ENCODE results near the gene TRPT1.
A peak's percentile ranks its signal among the peaks of the same experiment; 100 is the strongest.

TRPT1 gene

DNA sequence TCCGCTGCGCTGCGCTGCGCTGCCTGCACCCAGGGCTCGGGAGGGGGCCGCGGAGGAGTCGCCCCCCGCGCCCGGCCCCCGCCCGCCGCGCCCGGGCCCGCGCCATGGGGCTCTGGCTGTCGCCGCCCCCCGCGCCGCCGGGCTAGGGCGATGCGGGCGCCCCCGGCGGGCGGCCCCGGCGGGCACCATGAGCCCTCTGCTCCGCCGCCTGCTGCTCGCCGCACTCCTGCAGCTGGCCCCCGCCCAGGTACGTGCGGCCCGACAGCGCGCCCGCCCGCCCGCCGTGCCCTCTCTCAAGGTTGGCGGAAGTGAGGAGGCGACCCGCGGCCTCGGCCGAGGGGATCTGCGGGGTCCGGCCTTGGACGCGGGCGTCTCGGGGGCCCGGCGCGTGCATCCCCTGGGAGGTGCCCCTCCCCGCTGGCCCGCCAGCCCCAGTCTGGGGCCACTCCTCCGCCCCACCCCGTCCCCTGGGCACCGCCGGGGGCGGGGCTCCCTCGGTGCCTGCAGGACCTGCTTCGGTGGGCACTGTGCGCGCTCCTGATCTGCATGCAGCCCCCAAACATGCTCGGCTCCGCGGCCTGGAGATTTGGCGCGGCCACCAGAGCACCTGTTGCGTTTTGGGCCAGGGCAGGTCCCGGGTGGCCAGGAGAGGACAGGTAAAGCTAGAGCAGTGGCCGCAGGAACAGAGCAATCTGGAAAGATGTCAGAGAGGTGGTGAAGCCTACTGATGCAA, 8.8 kb upstream of the TRPT1 start:
- ATAC-seq, result peak; percentile 41

DNA sequence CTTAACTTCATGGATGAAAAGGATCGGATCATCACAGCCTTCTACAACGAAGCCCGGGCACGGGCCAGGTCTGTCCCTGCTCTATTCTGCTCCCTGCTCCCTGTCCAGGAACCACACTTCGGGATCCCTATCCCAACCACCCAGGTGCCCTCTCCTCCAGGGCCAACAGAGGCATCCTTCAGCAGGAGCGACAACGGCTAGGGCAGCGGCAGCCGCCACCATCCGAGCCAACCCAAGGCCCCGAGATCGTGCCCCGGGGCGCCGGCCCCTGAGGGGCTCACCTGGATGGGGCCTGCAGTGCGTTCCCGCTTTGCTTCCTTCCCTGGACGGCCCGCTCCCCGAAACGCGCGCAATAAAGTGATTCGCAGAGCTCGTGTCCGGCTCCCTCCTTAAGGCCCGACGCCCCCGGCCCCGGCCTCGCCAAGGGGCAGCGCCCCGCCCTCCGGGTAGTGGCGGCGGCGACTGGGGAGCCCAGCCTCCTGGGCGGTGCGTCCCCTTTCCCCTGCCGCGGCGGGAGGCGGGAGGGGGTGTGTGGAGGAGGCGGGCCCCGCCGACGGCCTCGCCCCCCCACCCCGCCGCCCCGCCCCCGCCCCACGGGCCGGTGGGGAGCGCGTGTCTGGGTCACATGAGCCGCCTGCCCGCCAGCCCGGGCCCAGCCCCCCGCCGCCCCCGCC, 8.1 kb upstream of the TRPT1 start, which contains the start of gene VEGFB:
TSS of gene VEGFB (plus strand) at position 672 of the 674 bp plus-strand sequence. CDS start 250 bp downstream, outside the sequence.
- no peak for TF ChIP-seq OSR1 (CRISPR knock-in tag; IDR thresholded peaks at IDR 0.05)
- TF ChIP-seq RARB (CRISPR knock-in tag; IDR thresholded peaks at IDR 0.05), result no peak
- TF ChIP-seq ZFP3 (CRISPR knock-in tag; IDR thresholded peaks at IDR 0.05), result no peak
- TF ChIP-seq BACH2 (CRISPR knock-in tag; IDR thresholded peaks at IDR 0.05; ENCODE audit: borderline replicate concordance), result no peak
- TF ChIP-seq, protein P1, sequence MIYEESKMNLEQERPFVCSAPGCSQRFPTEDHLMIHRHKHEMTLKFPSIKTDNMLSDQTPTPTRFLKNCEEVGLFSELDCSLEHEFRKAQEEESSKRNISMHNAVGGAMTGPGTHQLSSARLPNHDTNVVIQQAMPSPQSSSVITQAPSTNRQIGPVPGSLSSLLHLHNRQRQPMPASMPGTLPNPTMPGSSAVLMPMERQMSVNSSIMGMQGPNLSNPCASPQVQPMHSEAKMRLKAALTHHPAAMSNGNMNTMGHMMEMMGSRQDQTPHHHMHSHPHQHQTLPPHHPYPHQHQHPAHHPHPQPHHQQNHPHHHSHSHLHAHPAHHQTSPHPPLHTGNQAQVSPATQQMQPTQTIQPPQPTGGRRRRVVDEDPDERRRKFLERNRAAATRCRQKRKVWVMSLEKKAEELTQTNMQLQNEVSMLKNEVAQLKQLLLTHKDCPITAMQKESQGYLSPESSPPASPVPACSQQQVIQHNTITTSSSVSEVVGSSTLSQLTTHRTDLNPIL (CRISPR knock-in tag; IDR thresholded peaks at IDR 0.05; ENCODE audit: low read depth), result no peak
- TF ChIP-seq SNAI2 (CRISPR knock-in tag; IDR thresholded peaks at IDR 0.05), result no peak
- TF ChIP-seq, protein P2, sequence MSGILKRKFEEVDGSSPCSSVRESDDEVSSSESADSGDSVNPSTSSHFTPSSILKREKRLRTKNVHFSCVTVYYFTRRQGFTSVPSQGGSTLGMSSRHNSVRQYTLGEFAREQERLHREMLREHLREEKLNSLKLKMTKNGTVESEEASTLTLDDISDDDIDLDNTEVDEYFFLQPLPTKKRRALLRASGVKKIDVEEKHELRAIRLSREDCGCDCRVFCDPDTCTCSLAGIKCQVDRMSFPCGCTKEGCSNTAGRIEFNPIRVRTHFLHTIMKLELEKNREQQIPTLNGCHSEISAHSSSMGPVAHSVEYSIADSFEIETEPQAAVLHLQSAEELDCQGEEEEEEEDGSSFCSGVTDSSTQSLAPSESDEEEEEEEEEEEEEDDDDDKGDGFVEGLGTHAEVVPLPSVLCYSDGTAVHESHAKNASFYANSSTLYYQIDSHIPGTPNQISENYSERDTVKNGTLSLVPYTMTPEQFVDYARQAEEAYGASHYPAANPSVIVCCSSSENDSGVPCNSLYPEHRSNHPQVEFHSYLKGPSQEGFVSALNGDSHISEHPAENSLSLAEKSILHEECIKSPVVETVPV (CRISPR knock-in tag; IDR thresholded peaks at IDR 0.05), result no peak
- TF ChIP-seq ESRRG (CRISPR knock-in tag; IDR thresholded peaks at IDR 0.05), result no peak
- no peak for TF ChIP-seq ARNTL (CRISPR knock-in tag; IDR thresholded peaks at IDR 0.05; ENCODE audit: borderline replicate concordance, low read depth)
- TF ChIP-seq, protein P3, sequence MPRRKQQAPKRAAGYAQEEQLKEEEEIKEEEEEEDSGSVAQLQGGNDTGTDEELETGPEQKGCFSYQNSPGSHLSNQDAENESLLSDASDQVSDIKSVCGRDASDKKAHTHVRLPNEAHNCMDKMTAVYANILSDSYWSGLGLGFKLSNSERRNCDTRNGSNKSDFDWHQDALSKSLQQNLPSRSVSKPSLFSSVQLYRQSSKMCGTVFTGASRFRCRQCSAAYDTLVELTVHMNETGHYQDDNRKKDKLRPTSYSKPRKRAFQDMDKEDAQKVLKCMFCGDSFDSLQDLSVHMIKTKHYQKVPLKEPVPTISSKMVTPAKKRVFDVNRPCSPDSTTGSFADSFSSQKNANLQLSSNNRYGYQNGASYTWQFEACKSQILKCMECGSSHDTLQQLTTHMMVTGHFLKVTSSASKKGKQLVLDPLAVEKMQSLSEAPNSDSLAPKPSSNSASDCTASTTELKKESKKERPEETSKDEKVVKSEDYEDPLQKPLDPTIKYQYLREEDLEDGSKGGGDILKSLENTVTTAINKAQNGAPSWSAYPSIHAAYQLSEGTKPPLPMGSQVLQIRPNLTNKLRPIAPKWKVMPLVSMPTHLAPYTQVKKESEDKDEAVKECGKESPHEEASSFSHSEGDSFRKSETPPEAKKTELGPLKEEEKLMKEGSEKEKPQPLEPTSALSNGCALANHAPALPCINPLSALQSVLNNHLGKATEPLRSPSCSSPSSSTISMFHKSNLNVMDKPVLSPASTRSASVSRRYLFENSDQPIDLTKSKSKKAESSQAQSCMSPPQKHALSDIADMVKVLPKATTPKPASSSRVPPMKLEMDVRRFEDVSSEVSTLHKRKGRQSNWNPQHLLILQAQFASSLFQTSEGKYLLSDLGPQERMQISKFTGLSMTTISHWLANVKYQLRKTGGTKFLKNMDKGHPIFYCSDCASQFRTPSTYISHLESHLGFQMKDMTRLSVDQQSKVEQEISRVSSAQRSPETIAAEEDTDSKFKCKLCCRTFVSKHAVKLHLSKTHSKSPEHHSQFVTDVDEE (CRISPR knock-in tag; IDR thresholded peaks at IDR 0.05), result no peak
- no peak for TF ChIP-seq CSDC2 (CRISPR knock-in tag; IDR thresholded peaks at IDR 0.05)
- TF ChIP-seq, protein P4, sequence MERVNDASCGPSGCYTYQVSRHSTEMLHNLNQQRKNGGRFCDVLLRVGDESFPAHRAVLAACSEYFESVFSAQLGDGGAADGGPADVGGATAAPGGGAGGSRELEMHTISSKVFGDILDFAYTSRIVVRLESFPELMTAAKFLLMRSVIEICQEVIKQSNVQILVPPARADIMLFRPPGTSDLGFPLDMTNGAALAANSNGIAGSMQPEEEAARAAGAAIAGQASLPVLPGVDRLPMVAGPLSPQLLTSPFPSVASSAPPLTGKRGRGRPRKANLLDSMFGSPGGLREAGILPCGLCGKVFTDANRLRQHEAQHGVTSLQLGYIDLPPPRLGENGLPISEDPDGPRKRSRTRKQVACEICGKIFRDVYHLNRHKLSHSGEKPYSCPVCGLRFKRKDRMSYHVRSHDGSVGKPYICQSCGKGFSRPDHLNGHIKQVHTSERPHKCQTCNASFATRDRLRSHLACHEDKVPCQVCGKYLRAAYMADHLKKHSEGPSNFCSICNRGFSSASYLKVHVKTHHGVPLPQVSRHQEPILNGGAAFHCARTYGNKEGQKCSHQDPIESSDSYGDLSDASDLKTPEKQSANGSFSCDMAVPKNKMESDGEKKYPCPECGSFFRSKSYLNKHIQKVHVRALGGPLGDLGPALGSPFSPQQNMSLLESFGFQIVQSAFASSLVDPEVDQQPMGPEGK (CRISPR knock-in tag; IDR thresholded peaks at IDR 0.05; ENCODE audit: borderline replicate concordance), result no peak
- TF ChIP-seq ZNF565 (CRISPR knock-in tag; conservative IDR thresholded peaks at IDR 0.05; ENCODE audit: low read depth), result no peak
- no peak for TF ChIP-seq ZNF8 (CRISPR knock-in tag; IDR thresholded peaks at IDR 0.05)
- peak; percentile 54 for ATAC-seq

More for the DNA sequence above, 8.8 kb upstream of the TRPT1 start:
- TF ChIP-seq SNAI2 (CRISPR knock-in tag; IDR thresholded peaks at IDR 0.05) (no peak), ZFP30 (CRISPR knock-in tag; IDR thresholded peaks at IDR 0.05) (no peak), GLIS3 (CRISPR knock-in tag; IDR thresholded peaks at IDR 0.05) (no peak), ZFP3 (CRISPR knock-in tag; IDR thresholded peaks at IDR 0.05) (no peak), ISL1 (CRISPR knock-in tag; IDR thresholded peaks at IDR 0.05) (no peak), TOX (CRISPR knock-in tag; IDR thresholded peaks at IDR 0.05; ENCODE audit: borderline replicate concordance) (no peak), TCF4 (CRISPR knock-in tag; IDR thresholded peaks at IDR 0.05; ENCODE audit: borderline replicate concordance) (no peak), ESRRG (CRISPR knock-in tag; IDR thresholded peaks at IDR 0.05) (no peak)
- TF ChIP-seq, protein P1 (CRISPR knock-in tag; IDR thresholded peaks at IDR 0.05; ENCODE audit: low read depth), result no peak

DNA sequence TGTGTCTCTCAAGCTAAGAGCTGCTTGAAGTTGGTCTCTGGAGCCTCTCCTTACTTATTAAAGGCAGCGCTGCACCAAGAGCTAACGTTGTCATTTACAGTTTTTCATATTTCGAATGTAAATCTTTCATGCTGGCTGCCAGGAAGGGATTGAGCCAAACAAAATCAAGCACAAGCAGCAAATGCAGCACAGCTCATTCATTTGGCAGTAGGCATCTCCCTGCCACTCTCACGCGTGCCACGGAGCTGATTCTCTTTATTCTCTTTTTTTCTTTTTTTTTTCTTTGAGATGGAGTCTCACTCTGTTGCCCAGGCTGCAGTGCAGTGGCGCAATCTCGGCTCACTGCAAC, 7.0 kb upstream of the TRPT1 start:
- ATAC-seq, result no peak
- no peak for TF ChIP-seq ZFP3 (CRISPR knock-in tag; IDR thresholded peaks at IDR 0.05)
- no peak for TF ChIP-seq ARNTL (CRISPR knock-in tag; IDR thresholded peaks at IDR 0.05; ENCODE audit: borderline replicate concordance, low read depth)
- no peak for TF ChIP-seq ZNF565 (CRISPR knock-in tag; conservative IDR thresholded peaks at IDR 0.05; ENCODE audit: low read depth)
- TF ChIP-seq ZC3H10 (CRISPR knock-in tag; IDR thresholded peaks at IDR 0.05), result no peak
- TF ChIP-seq ZFP30 (CRISPR knock-in tag; IDR thresholded peaks at IDR 0.05), result no peak
- no peak for TF ChIP-seq OSR1 (CRISPR knock-in tag; IDR thresholded peaks at IDR 0.05)
